Sigmoid colon (tissue), 4 donors: ENCODE data around the gene GSTA4.

ENCODE experiments used
- CTCF ChIP-seq, 4 experiments: fragments of 450-650 bp in 3 of 4; fragments of 200-600 bp in 1 of 4; IDR thresholded peaks; one replicate each; pipeline ENCODE4 v1.5.1; 2016 to 2019; ENCODE audit warnings: antibody characterized with exemption in 4 of 4, mild to moderate bottlenecking in 3 of 4, moderate library complexity in 2 of 4
- EP300 ChIP-seq, 4 donors: sonication (generic); formaldehyde crosslinking; IDR thresholded peaks; one replicate each; pipeline ENCODE4 v1.6.1; 2017; ENCODE audit warnings: antibody characterized with exemption in 4 of 4
- POLR2A ChIP-seq, 2 donors: fragments of 450-650 bp; IDR thresholded peaks; one replicate each; pipeline ENCODE4 v1.6.1; 2016; ENCODE audit warnings: antibody characterized with exemption in 2 of 2, mild to moderate bottlenecking in 2 of 2, moderate library complexity in 2 of 2
- POLR2AphosphoS5 ChIP-seq, 4 donors: sonication (generic); formaldehyde crosslinking; IDR thresholded peaks; one replicate each; pipeline ENCODE4 v1.6.1; 2017; ENCODE audit warnings: antibody characterized with exemption in 4 of 4

GRCh38 chr6:52976149-52976548 is 18.9 kb downstream of the GSTA4 start:
- TF ChIP-seq CTCF (IDR thresholded peaks at IDR 0.05) = no peak
- no peak for TF ChIP-seq POLR2A (IDR thresholded peaks at IDR 0.05)
- no peak for TF ChIP-seq EP300 (IDR thresholded peaks at IDR 0.05)
- TF ChIP-seq POLR2AphosphoS5 (IDR thresholded peaks at IDR 0.05) = no peak
